Activated CD4-positive, CD25-positive, alpha-beta regulatory T cell treated with anti-CD3 and anti-CD28 coated beads, Interleukin-2, amount 50 U/mL, for 24 hours (primary cell): ENCODE measurements around the gene TENT4B.
"Not testable (repeated sequence)": the region's sequence is repeated elsewhere in the genome, so short reads cannot be mapped to it uniquely, and the experiment has no call there.

Source experiments
- ATAC-seq, 2 donors: fragments of 150-1000 bp; cut with Tn5 transposase; one replicate each; pipeline ENCODE4 v1.10.0; 2021; ENCODE audit warnings: mild to moderate bottlenecking in 1 of 2, moderate library complexity in 1 of 2

Gene TENT4B

DNA sequence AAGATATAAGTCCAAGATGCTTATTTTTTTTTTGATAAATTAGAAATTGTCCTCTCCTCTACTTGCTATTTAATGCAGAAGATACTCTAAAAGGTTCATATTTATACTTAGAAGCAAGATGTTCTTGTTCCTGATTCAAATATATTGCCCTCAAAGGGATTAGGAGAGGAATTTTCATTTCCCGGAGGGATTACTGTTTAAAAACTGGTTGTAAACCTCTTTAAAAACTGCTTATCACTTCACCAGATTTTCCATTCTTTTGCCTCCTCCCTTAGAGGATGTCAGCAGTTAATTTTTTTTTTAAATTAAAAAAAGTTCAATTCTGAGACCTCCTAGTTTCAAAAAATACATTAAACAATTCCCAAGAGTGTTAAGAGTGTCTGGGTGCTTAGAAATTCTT, 2.8 kb downstream of the TENT4B start:
- ATAC-seq = no peak

DNA sequence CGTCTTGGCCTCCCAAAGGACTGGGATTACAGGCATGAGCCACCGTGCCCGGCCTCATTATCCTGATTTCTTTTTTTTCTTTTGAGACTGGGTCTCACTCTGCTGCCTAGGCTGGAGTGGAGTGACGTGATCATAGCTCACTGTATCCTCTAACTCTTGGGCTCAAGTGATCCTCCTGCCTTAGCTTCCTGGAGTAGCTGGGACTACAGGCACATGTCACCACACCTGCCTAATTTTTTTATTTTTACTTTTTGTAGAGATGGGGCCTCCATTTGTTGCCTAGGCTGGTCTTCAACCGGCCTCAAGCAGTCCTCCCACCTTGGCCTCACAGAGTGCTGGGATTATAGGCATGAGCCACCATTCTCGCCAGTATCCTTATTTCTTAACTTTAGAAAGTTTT, 3.5 kb downstream of the TENT4B start:
- ATAC-seq = no peak

DNA sequence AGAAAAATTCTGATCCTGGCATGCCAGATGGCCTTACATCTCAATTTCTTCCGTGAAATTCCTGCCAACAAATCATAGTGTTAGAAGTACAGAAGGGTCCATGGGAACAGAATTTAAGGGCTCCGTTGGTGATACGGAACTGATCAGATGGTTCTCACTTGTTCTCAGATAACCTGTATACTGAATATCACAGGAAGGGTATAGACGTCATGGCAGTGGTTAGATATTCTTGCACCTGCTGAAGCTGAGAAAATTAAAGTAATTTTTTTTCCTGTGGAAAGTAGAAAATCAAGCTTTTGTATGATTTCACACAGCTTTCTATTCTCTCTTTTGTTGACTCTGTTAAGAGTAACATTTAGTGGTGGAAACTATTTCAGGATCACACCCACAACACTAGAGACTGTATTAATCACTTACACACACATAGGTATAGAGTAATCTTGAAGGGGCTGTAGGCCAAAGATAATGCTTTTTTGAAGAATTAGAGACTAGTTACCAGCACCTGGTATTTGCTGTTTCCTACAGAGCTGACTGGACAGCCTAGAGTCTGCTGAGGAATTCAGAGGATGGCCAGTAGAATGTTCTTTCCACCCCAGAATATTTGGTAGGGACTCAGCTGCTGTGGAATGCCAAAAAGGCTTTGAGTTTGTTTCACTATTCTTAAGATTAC, 7.5 kb downstream of the TENT4B start:
- ATAC-seq = peak; percentile 91

DNA sequence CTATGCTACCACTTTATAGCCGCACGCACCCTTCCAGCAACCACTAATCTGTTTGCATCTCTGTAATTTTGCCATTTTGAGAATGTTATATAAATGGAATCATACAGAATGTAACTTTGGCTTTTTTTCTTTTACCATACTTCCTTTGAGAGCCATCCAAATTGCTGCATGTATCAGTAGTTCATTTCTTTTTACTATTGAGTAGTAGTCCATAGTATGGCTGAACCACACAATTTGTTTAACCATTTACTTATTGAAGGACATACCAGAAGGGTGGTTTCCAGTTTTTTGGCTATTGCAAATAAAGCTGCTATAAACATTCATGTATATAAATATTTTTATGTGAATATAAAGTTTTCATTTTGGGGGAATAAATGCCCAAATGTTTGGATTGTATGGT, 8.8 kb downstream of the TENT4B start:
- no peak for ATAC-seq

DNA sequence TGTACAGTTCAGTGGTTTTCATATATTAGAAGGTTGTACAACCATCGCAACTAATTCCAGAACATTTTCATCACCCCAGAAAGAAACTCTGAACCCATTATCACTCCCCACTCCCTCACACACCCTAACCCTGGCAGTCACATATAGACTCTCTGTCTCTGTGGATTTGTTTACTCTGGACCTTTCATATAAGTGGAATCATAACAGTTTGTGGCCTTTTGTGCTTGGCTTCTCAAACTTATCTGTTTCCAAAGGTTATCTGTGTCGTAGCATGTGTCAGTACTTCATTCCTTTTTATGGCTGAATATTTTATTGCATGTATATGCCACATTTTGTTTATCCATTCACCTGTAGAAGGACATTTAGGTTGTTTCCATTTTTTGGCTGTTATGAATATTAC, 12.4 kb downstream of the TENT4B start:
- ATAC-seq = no peak

DNA sequence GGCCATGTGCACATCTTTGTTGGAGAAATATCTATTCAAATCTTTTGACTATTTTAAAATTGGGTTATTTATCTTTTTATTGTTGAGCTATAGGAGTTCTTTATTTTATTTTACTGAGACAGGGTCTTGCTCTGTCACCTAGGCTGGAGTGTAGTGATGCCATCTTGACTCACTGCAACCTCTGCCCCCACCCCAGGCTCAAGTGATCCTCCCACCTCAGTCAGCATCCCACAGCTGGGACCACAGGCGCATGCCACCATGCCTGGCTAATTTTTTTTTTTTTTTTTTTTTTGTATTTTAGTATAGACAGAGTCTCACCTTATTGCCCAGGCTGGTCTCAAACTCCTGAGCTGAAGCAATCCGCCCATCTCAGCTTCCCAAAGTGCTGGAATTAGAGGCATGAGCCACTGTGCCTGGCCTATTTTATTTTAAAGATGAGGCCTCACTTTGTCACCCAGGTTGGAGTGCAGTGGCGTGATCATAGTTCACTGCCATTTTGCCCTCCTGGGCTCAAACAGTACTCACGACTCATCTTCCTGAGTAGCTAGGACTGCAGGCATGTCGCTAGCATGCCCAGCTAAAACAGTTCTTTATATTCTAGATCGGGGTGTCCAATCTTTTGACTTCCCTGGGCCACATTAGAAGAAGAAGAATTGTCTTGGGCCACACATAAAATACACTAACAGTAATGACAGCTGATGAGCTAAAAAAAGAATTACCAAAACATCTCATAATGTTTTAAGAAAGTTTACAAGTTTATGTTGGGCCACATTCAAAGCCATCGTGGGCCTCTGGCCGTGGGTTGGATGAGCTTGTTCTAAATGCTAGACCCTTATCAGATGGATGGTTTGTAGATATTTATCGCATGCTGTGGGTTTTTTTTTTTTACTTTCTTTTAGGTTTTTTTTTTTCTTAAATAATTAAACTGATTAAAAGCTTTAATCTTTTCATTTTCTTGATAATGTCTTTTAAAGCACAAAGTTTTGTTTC, 13.7 kb downstream of the TENT4B start:
- ATAC-seq = peak; percentile 64 to 83

DNA sequence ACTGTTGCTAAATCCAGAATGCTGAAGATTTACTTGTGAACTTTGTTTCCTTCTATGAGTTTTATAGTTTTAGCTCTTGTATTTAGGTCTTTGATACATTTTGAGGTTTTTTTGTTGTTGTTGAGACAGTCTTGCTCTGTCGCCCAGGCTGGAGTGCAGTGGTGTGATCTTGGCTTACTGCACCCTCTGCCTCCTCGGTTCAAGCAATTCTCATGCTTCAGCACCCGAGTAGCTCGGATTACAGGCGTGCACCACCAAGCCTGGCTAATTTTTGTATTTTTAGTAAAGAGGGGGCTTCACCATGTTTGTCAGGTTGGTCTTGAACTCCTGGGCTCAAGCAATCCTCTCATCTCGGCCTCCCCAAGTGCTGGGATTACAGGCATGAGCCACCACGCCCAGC, 14.4 kb downstream of the TENT4B start:
- no peak for ATAC-seq

DNA sequence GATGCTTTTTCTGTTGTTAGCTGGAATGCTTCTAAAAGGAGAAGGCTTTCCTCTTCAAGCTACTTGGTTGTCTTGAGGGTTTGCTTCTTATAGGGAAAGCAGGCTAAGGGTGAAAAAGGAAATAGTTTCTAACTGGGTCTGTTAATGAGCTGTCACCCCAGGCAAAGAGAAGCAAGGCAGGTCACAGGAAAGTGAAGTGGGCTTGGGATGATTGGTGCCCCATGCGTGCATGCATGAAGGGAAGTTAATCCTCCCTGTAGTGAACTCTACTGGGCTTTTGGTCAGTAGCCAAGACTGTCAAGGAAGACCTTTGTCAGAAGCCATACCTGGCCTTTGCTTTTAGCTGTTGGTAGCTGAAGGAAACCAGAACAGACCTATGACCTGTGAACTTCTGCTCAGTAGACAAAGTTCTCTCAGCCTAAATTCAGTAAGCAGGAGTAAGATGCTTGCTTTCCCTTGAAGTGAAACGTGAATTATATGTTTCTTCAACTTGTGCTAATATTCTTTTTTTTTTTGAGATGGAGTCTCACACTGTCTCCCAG, 16.5 kb downstream of the TENT4B start:
- no peak for ATAC-seq

DNA sequence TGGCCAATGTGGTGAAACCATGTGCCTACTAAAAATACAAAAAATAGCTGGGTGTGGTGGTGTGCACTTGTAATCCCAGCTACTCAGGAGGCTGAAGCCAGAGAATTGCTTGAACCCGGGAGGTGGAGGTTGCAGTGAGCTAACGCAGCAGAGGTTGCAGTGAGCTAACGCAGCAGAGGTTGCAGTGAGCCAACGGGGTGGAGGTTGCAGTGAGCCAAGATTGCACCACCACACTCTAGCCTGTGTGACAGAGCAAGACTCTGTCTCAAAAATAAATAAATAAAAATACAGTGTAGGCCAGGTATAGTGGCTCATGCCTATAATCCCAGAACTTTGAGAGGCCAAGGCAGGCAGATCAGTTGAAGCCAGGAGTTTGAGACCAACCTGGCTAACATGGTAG, 18.7 kb downstream of the TENT4B start:
- ATAC-seq = not testable (repeated sequence)

DNA sequence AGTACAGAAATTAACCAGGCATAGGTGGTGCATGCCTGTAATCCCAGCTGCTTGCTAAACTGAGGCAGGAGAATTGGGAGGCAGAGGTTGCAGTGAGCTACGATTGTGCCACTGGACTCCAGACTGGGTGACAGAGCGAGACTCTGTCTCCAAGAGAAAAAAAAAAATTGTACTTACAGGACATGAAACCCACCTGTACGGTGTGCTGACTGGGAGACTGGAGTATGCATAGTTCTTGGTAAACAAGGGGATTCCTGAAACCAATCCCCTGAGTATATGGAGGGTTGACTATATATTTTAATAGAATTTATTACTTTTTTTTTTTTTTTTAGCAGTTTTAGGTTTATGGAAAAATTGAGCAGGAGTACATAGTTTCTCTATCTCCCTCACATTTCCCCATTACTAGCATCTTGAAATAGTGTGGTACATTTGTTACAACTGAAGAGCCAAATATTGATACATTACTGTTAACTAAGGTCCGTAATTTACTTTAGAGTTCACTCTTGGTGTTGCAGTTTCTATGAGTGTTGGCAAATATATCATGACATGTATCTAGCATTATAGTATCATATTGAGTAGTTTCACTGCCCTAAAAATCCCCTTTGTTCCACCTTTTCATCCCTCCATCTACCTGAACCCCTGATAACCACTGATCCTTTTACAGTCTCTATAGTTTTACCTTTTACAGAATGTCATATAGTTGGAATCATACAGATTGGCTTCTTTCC, 19.3 kb downstream of the TENT4B start:
- ATAC-seq = peak in 1 of 2 donors; percentile 49

DNA sequence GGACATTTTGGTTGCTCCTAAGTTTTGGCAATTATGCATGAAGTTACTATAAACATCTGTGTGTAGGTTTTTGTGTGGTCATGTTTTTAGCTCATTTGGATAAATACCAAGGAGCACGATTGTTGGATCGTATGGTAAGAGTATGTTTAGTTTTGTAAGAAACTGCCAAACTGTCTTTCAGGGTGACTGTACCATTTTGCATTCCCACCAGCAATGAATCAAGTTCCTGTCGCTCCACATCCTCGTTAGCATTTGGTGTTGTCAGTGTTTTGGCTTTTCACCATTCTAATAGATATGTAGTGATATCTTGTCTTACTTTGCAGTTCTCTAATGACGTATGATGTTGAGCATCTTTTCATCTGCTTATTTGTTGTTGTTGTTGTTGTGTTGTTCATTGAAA, 20.2 kb downstream of the TENT4B start:
- no peak for ATAC-seq

DNA sequence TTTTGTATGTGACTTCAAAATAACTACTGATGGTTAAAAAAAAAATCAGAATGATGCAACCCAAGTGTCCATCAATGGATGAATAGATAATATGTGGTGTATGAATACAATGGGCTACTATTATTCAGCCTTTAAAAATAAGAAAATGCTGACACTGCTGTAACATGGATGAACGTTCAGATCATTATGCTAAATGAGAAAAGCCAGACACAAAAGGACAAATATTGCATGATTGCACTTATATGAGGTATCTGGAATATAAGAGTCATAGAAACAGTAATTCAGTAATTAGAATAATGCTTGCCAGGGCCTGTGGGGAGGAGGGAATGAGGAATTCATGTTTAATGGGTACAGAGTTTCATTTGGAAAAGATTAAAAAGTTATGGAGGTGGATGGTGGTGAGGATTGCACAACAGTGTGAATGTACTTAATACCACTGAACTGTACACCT, 25.4 kb downstream of the TENT4B start:
- ATAC-seq = no peak

DNA sequence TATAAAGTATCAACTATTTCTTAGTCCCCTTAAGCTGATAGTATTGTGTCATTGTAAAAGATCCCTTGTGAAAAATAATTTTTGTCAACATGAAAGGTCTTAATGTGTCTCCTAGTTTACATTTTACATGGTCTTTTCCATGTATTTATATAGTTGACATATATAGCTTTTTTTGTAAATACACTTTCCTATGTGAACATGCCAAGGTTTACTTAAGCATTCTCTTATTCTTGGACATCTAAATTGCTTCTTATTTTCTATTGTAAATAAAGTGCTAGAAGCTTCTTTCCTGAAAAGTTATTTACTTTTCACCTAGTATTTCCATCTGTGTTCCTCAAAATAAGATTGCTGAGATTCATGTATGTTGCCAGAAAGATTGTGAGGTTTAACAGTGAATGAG, 29.3 kb downstream of the TENT4B start:
- no peak for ATAC-seq

DNA sequence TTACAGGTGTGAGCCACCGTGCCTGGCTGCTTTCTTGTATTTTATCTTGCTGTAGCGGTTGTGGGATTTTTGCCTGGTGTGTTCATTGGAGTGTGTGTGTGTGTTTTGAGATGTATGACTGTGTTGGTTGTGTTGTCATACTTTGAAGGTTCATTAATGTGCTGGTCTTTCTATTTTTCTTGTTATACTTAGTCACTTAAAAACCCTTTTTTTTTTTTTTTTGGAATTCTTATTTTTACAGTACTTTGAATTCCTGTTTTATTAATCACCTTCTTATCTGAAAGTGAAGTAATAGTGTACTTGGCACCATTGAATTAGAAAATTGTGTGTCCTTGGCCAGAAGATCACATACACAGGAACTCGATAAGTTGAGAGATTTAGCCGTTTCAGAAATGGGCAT, 30.2 kb downstream of the TENT4B start:
- no peak for ATAC-seq

DNA sequence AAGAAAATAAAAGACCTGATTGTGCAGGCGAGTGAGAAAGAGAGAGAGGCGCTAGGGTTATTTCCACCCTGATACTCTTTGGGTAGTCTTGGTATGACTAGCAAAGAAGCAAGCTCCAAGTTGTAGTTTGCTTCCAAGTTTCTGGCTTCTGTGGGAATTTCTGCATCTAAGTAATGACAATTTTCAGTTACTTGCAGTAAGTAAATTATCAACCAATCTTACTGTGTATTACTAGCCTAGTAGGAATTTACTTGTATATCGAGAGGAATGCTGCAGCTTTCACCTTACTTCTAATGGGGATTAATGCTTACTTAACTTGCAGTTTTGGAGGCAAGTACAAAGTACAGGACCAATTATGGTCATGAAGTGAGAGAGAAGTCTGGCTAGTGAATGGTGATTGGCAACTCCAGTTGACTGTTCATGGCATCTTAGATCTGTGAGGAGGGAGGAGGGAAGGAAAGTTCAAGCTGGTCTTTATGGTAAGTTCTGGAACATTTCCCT, 31.9 kb downstream of the TENT4B start:
- no peak for ATAC-seq

DNA sequence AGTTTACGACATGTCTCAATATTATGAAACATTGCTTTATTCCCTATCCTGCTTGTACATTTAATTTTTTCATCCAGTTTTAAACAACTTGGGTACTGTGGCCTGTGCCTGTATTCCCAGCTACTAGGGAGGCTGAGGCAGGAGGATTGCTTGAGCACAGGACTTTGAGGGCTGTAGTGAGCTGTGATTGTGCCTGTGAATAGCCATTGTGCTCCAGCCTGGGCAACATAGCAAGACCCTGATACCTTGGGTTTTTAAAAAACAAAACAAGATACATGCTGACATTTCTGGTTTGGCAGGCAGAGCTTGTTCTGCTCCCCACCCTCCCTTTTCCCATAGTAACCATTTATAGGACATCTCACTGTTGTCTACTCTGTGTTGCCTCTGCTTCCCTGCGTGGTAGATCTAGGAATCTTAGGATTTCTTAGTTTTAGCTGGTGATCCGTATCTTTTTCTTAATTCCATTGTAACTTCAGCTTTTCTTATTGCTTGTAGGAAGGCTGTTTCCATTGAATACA, 35.6 kb downstream of the TENT4B start:
- no peak for ATAC-seq

DNA sequence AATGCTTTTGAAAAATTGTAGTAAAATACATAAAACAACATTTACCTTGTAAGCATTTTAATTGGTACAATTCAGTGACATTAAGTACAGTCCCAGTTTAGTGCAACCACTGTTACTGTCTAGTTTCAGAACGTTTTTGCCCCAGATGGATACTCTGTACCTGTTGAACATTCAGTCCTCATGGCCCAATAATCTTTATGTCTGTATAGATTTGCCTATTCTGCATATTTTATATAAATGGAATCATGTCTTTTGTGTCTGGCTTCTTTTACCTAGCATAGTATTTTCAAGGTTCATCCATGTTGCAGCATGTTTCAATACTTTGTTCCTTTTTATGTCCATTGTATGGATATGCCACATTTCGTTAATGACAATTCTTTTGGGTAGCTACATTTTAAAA, 37.2 kb downstream of the TENT4B start:
- ATAC-seq = no peak

DNA sequence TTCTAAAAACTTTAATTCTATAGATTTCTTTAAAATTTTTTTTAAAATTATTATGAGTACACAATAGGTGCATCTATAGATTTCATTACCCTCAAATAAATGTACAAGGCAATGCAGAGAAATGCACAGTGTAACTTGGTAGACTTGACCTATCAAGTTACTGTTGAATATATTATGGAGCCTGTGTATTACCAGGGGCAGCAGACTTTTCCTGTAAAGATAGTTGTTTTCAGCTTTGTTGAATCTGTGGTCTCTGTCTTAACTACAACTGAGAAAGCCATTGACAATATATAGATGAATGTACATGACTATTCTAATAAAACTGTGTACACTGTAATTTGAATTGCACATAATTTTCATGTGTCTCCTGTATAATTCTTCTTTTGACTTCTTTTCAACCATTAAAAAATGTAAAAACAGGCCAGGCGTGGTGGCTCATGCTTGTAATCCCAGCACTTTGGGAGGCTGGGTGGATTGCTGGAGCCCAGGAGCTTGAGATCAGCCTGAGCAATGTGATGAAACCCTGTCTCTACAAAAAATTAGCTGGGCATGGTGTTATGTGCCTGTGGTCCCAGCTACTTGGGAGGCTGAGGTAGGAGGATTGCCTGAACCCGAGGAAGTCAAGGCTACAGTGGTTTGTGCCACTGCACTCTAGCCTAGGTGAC, 39.4 kb downstream of the TENT4B start:
- no peak for ATAC-seq

DNA sequence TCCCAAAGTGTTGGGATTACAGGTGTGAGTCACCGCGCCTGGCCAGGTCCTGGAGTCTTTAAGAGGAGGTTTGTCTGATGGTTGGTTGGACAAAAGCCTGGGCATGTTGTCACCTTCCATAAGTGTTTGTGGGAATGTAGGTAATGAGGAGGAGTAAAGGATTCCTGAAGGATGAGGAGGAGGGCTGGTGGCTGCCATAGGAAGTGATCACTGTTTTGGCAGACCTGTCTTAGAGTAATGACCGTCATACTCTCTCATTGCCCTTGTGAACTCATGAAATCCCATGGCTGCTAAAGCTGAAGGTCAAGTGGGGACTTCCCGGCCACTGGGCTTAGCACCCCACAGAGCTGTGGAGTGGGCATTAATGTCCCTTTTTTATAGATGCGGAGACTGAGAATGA, 40.5 kb downstream of the TENT4B start:
- ATAC-seq = no peak

DNA sequence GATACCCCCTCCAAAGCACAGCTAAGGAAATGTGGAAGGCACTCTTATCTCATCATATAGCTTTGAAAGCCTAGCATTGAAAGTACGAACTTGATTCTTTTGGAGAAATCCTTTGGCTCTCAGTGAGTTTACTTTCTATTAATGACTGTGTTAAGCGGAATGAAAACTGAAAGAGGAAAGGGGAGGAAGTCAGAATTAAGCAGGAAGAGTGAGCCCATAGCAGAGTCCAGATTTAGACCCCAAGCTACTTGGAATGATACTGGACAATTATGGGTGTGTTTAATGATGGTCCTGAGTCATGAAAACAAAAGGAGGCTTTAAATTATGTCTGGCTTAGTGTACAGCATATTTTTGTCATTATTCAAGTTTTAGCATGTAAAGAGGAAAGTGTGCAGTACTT, 42.2 kb downstream of the TENT4B start:
- ATAC-seq = no peak

DNA sequence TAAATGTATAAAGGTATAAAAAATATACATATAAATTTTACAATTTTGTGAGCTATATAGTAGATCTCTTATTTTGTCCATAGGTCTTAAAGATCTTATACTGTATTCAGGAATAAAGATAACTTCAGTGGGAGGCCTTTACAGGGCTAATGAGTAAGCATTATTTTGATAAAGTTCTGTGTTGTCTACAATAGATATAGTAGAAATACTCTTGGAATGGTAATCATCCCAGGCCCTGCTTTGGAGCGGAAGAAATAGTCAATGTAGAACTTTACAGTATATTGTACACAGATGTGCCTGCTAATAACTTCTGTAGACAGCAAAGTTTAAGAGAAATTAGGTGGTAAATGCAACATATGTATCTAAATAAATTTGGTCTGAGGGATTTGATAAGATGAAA, 42.6 kb downstream of the TENT4B start:
- ATAC-seq = no peak

DNA sequence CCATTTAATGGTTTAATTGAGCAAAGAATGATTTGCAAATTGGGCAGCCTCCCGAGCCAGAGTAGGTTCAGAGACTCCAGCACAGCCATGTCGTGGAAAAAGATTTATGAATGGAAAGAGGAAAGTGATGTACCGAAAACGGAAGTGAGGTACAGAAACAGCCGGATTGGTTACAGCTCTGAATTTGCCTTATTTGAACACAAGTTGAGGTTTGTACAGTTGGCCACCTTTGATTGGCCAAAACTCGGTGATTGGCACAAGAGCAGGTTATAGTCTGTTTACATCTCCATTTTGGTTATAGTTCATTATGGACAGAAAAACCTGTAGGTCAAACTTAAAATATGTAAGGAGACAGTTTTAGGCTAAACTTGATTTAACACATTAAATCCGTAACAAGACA, 44.5 kb downstream of the TENT4B start:
- ATAC-seq = no peak
